Measurements from ENCODE around the gene OOEP.
"Not testable (repeated sequence)": the region's sequence is repeated elsewhere in the genome, so short reads cannot be mapped to it uniquely, and the experiment has no call there.

The OOEP gene
- total RNA-seq: 0 to 1.6 (median 0.46) reads per million in 4 donors

DNA sequence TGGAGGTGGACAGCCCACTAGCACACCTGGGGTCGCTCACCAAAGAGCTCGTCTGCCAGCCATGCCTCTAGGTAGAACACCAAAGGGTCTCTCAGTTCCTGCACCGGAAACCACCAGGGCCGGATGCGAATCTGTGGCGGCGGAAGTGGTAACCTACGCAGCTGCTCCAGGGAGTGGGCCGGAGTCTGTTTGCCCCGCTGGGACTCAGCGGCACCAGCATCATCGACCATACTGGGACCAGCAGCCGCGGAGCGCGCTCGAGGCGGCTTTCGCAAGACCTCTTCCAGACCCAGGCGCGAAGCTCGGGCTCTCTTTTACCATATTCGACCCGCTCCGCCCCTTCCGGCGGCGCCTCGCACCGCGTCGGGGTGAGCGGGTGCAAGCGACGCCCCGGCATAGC, at the start of gene OOEP:
Gene OOEP (minus strand): TSS at position 335 of the 400 bp plus-strand sequence. CDS start 105 bp downstream, at position 230.
- no peak for DNase-seq

DNA sequence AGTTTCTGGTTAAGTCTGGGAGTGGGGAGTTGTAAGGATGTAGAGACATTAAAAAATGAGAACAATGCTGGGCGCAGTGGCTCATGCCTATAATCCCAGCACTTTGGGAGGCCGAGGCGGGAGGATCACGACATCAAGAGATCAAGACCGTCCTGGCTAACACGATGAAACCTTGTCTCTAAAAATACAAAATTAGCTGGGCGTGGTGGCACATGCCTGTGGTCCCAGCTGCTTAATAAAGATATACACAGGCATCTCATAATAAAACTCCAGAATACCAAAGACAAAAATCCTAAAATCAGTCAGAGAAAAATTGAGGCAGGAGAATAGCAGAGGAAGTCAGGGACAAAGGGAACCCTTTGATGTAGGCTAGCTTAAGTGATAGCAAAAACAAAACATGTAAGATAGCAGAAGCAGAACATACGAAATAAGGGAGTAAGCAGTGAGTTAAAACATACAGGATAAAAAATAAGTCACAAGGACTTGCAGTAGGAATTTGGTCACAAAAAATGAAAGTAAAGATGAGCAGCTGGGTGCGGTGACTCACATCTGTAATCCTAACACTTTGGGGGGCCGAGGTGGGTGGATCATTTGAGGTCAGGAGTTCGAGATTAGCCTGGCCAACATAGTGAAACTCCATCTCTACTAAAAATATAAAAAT, 48.5 kb upstream of the OOEP start:
- DNase-seq: no peak

DNA sequence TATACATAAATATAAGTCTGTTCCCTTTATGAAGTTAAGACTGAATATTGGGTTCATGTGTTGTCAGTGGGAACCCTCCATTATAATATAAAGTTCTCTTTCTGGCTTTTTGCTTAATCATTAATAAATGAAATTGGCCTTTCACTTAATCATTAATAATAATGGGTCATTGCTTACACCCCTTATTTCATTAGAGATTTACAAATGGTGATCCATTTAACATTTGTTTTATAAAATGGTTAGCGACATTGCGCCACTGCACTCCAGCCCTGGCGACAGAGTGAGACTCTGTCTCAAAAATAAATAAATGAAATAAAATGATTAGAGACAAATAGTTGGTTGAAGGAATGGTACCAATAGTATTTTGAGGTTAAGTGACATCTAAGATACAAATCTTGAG, 43.4 kb upstream of the OOEP start:
- no peak for DNase-seq

DNA sequence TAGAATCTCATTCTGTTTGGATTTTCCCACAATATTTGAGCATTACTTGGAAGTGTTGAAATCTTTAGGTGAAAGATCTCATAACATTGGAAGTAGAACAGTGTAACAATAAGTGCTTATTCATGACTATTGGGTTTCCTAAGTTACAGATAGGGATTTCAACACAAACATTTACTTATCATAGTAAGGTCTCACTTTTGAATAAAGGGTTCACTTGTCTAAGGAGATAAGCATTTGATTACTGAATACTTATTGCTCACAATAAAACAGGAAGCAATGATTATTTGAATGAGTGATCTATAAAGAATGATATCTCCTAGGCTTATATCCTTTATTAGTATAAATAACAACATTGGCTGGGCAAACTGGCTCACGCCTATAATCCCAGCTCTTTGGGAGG, 39.7 kb upstream of the OOEP start:
- DNase-seq: no peak

DNA sequence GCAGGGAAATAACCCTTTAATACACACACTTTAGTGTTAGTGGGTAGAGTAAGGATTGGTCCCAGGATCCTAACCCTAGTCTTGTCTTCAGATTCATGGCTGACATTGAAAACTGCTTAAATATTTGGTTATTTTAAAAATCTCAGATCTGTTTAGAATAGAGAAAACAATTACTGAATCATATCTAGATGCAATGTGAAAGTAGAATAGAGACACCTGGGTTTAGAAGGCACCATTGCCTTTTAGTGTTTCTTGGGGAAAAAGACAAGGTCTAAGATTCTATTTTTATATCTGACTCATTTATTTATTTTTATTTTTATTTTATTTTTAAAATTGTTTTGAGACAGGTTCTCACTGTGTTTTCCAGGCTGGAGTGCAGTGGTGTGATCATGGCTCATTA, 31.0 kb upstream of the OOEP start:
- no peak for DNase-seq

DNA sequence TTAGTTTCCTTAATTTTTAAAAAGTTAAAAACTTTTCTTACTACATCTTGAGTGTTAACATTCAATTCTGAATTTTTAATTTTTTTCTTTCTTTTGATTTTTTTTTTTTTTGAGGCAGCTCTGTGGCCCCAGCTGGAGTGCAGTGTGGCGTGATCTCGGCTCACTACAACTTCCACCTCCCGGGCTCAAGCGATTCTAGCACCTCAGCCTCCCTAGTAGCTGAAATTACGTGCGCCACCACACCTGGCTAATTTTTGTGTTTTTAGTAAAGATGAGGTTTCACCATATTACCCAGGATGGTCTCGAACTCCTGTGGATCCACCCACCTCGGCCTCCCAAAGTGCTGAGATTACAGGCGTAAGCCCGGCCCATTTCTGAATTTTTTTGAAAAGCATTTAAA, 26.2 kb upstream of the OOEP start:
- DNase-seq: no peak

DNA sequence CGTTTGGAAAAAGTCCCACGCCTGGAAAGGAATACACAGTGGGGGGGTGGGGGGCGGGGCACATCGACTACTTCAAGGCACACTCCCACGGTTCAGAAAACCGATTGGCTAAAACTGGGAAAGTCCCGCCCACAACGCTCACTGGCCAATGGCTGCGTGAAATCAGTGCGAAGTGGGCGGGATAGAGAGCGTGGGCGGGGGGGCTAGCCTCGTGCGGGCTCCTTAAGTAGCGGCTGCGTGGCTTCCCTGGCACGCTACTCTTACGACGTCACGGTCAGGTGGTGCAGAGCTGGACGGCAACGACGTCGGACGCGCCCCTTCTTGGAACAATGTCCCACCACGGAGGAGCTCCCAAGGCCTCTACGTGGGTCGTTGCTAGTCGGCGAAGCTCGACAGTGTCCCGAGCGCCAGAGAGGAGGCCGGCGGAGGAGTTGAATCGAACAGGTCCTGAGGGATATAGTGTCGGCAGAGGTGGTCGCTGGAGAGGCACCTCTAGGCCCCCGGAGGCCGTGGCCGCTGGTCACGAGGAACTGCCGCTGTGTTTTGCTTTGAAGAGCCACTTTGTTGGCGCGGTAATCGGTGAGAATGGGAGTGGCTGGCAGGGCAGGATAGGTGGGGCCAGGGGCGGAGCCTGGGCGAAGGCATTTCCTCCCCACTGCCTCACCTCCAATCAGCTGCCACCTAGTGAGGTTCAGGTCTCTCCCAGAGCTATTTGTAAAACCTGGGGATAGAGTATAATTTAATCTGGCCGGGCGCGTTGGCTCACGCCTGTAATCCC, 25.1 kb upstream of the OOEP start, which contains the start of gene DDX43:
Gene DDX43 (plus strand): TSS at position 252 of the 778 bp plus-strand sequence. CDS start 78 bp downstream, at position 330.
- DNase-seq: peak; percentile 22 to 33 (median 31)

DNA sequence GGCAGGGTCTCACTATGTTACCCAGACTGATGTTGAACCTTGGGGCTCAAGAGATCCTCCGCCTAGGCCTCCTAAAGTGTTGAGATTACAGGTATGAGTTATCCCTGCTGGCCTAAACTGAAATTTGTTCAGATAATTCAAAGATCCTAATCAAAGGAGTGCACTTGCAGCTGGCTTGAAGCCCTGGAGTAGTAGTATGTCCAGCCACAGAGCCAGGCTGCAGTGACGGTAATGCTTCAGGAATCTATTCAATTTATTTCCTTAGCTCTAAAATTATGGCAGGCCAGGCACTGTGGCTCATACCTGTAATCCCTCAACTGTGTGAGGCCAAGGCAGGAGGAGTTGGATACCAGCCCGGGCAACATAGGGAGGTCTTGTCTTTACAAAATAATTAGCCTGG, 23.6 kb upstream of the OOEP start:
- no peak for DNase-seq

DNA sequence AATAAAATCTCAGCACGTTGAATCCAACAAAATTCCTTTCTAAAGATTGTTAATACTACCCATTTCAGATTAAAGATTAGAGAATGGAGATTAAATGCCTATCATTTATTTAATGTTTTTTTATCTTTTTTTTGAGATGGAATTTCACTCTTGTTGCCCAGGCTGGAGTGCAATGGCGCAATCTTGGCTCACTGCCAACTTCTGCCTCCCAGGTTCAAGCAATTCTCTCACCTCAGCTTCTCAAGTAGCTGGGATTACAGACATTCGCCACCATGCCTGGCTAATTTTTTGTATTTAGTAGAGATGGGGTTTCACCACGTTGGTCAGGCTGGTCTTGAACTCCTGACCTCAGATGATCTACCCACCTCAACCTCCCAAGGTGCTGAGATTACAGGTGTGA, 22.5 kb upstream of the OOEP start:
- DNase-seq: not testable (repeated sequence)

DNA sequence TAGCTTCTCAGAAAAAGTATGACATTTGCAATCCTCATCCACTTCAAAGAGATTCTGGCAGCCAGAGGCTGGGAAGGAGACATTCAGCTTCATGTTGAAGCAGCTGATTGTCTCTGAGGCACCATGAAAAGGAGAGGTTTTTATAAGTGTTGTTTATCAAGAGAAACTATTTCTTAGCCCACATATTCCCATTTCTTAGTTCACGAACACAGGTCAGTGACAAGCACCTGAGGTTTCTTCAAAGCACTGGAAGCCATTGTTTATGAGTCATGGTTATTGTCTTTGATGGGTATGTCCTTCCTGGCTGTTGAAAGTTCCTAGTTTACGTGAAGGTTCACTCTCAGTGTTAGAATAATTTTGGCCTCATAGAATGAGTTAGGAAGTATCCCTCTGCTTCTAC, 22.0 kb upstream of the OOEP start:
- DNase-seq: no peak

DNA sequence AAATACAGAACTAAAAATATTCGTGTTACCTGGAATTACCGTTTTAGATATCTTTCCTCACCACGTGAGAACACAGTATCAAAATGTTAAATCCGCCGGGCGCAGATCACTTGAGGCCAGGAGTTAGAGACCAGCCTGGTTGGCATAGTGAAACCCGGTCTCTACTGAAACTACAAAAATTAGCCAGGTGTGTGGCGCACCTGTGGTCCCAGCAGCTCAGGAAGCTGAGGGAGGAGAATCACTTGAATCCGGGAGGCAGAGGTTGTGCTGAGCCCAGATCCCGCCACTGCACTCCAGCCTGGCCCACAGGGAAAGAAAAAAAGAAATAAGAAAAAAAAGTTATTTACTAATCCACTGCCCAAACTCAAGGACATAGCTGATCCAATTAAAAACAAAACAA, 20.2 kb upstream of the OOEP start:
- no peak for DNase-seq

DNA sequence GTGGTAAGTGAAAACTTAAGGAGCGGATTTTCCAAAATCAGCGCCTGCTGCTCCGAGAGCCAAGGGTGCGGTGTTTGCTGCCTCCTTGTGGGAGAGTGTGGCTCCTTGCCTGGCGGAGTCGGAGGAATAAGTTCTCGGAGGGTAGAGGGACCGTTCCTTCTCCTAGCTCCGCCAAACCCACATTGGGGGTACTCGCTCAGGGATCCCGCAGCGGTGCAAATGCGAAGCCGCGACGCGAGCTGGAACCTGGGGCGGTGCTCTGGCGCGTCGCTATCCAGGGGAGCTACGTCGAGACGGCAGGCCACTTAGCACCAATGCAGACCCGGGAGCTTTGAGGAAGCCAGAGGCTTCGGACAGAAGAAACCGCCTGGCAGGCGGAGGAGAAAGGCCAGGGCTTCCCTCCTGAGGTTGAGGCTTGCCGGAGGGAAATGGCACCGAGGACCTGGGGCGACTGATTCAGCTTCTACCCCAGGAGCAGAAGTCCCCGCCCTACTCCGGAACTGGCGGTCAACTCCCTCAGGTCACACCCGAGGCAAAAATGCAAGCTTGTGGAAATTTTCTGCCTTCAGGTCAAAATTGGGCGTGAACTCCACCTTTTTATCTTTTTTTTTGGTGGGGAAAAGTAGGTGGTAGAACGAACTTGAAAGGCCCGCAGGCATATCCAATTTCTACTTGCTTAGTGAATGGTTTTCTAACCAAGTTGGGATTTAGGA, 19.3 kb upstream of the OOEP start:
- DNase-seq: peak; percentile 18 to 79 (median 34)

DNA sequence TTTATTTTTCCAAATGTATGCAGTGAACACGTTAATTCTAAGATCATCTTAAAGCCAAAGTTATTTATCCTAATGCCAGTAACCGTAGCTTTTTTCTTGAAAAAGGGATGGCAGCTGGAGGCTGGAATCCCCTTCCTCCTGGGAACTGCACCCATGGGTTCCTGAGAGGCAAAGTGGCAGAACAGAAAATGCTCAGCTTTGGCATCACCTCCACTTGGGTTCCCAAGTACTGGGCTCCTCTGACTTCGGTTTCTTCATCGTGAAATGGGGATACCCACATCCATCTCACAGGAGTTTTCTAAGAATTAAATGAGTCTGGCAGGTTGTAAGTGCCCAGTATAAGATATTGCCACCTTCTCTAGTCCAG, 18.7 kb upstream of the OOEP start:
- DNase-seq: no peak

DNA sequence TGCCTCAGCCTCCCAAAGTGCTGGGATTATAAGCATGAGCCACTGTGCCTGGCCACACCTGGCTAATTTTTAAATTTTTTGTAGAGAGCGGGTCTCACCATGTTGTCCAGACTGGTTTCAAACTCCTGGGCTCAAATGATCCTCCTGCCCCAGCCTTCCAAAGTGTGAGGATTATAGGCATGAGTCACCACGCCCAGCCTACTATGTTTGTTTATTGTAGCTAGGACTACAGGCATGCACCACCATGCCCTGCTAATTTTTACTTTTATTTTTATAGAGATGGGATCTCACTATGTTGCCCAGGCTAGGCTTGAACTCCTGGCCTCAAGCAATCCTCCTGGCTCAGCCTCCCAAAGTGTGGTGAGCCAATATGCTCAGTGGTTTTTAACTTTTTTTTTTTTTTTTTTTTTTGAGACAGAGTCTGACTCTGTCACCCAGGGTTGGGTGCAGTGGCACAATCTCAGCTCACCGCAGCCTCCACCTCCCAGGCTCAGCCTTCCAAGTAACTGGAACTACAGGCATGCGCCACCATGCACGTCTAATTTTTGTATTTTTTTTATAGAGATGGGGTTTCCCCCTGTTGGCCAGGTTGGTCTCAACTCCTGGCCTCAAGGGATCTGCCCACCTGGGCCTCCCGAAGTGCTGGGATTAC, 12.9 kb upstream of the OOEP start:
- no peak for DNase-seq

DNA sequence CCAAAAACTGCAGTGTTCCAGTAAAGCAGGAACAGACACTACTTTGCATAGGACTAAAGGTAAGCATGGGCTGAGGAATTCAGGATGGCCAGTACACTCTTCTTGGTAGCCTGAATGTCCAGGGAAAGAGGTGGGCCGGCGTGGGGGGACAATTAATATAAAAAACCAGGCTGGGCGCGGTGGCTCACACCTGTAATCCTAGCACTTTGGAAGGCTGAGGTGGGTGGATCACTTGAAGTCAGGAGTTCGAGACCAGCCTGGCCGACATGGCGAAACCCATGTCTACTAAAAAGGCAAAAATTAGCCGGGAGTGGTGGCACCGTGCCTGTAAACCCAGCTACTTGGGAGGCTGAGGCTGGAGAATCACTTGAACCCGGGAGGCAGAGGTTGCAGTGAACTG, 11.8 kb upstream of the OOEP start:
- DNase-seq: not testable (repeated sequence)

DNA sequence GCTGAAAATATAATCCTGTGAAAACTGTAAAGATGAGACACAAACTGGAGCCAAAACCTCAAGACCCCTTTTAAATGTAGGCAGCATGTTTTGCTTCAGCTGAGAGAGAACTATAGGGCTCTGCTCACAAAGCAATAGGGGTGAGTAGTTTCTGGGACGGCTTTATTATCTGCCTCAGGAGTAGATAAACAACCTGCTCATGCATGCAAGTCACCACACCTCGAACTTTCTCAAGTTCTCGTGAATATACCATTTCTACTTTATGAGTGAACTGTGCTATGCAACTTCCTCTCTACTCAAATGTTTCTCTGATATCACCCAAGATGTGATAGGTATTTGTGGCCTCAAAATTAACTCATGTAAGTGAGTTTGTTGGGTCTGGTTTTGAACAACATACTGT, 7.5 kb upstream of the OOEP start:
- no peak for DNase-seq

DNA sequence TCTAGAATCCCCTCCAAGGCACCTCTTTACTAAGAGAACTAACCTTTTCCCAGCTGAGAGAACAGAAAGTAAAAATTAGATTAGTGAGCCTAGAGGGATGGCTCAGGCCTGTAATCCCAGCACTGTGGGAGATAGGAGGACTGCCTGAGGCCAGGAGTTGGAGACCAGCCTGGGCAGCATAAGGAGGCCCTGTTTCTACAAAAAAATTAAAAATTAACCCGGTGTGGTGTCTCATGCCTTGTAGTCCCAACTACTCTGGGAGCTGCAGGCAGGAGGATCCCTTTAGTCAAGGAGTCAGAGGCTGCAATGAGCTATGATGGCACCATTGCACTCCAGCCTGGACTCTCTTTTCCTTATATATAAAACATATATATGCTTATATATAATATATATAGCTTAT, 5.5 kb upstream of the OOEP start:
- no peak for DNase-seq

DNA sequence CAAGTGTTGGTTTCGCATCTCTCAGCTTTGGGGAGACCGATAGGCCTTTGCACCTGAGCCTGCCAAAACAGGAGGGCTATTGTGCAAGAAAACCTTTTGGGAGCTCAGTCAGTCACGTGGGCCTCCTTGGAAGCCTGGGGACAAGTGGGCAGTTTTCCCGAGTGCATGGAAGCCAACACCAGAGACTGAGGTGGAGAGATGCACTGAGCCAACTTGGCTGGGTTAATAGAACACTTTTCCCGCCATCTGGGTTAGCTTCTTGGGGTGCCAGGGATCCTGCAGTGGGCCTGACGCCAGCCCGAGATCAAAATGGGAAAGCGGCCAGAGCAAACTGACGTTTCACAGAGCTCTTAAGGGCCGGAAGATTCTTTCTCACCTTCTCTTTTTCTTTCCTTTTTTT, 2.8 kb upstream of the OOEP start:
- no peak for DNase-seq

DNA sequence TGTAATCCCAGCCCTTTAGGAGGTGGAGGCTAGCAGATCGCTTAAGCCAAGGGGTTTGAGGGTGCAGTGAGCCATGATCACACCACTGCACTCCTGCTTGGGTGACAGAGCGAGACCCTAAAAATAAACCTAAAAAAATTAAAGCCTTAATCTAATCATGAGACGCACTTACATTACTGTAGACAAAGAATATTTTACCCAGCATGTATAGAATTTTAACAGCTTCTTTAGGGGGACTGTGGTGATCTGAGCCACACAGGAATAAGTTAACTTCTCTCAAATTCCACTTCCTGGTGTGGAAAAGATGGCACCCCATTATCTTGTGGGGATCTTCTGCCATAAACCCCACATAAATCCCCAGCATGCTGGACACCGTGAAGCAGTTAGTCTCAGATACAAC, 2.3 kb upstream of the OOEP start:
- DNase-seq: no peak

DNA sequence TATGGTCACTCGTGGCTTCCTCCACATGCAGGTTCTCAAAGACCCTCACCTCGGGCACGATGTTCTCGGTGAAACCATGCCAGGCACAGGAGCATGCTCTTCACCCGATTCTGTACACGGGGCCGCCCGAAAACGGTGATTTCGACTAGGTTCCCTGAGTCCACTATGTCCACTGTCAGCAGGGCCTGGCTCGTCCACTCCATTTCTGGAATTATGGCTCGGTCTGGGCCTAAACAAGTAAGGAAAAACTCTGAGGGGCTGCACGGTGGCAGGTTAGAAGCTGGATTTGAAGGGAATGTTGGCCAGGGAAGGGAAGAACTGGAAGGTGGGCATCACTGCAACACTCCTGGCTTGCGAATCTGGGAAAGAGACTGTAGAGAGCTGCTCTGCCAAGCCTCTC, 540 bp downstream of the OOEP start:
- DNase-seq: no peak

DNA sequence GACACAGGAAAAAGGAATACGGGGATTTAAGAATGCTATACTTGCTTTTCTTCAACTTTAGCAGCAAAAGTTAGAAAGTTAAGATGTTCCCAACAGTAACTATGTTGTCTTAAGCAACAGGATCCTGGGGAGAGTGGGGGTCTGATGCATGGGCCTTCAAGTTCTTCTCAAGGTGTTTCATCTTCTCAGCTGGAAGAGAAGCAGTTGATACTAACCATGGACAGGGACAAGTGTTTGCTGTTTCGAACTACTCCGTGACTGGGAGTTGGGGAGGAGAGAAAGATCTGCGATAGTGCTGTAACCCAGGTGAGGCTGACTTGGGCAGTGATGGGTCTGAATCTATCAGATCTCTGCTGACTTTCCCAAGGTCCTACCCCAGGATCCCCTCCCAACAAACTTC, 1.0 kb downstream of the OOEP start:
- DNase-seq: no peak

DNA sequence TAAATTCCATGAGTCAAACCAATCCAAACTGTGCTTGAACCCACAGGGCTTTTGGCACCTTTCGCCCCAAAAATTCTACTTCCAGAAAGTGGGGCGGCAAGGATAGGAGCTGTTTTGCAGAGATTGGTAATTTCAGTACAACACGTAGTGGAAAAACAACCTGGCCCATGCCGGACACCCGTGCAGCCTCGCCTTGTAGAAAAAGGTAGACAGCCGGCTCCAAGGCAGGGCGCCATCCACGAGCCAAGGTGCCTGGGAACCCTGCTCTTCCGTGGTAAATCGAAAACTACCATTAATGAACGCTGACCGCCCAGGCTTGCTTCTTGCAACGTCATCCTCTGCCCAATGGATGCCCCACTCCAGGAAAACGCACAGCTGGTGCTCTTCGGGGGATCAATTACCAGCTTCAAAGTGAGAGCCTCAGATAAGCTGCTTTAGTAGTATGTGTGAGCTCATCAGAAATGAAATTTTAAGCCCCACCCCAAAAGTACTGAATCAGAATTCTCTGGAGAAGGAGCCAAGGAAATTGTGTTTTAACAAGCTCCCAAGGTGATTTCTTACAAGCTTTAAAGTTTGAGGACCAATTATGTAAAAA, 1.8 kb downstream of the OOEP start:
- no peak for DNase-seq

DNA sequence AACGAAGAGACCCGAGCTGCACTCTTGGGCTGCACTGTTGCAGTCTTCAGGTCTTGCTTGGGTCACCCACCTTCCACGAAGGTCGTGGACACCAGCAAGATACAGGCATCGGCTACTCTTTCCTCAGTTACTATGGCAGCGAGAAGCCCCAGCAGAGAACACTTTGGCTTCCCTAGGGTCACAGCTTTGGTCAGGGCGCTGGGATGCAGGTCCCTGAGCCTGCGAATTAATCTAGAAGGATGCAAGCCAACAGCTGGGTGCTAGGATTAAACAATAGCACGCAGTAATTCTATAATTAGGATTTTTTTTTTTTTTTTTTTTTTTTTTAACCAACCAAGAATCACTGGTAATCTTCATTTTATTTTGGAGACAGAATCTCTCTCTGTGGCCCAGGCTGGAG, 5.1 kb downstream of the OOEP start:
- DNase-seq: no peak
